OCI-LY3 (cell line): Measurements from ENCODE around the gene COP1.

Experiments used
- H2AFZ ChIP-seq: fragments of 200-600, 300-600 bp; shearing (Covaris generic); 2 replicates; pipeline ENCODE4 v1.6.0; 2014; ENCODE audit warnings: antibody characterized with exemption, low read depth, low read length
- H3K27ac ChIP-seq: fragments of 200-600, 300-600 bp; sonication (generic); 2 replicates; pipeline ENCODE4 v1.5.1; 2014; ENCODE audit warnings: mild to moderate bottlenecking, low read length, moderate library complexity, mixed read lengths
- H3K27me3 ChIP-seq: fragments of 200-600, 300-600 bp; sonication (generic); 2 replicates; pipeline ENCODE4 v1.6.1; 2014; ENCODE audit warnings: low read depth, low read length, mixed read lengths
- H3K36me3 ChIP-seq: fragments of 200-600, 300-600 bp; sonication (generic); replicated peaks from 2 replicates; pipeline ENCODE3; 2014; ENCODE audit warnings: low read depth, low read length, mixed read lengths
- H3K4me1 ChIP-seq: fragments of 300-600, 200-600 bp; sonication (generic); 2 replicates; pipeline ENCODE4 v1.6.1; 2014; ENCODE audit warnings: low read length, mixed read lengths
- H3K4me2 ChIP-seq: fragments of 200-600, 300-600 bp; sonication (generic); 2 replicates; pipeline ENCODE4 v1.6.1; 2014; ENCODE audit warnings: low read length, mixed read lengths
- H3K4me3 ChIP-seq: fragments of 300-600, 200-600 bp; sonication (generic); 2 replicates; pipeline ENCODE4 v1.5.1; 2014; ENCODE audit warnings: antibody characterized with exemption, mild to moderate bottlenecking, low read length, moderate library complexity
- H3K79me2 ChIP-seq: fragments of 300-600, 200-600 bp; shearing (Covaris generic); 2 replicates; pipeline ENCODE4 v1.6.1; 2014; ENCODE audit warnings: mild to moderate bottlenecking, low read length, mixed read lengths
- H3K9ac ChIP-seq: fragments of 300-600, 200-600 bp; shearing (Covaris generic); 2 replicates; pipeline ENCODE4 v1.6.0; 2014; ENCODE audit warnings: mild to moderate bottlenecking, low read length, moderate library complexity
- H3K9me3 ChIP-seq: fragments of 200-600, 300-600 bp; shearing (Covaris generic); 2 replicates; pipeline ENCODE4 v1.6.1; 2014; ENCODE audit warnings: low read length, mixed read lengths; ENCODE audit not compliant: insufficient read depth
- H4K20me1 ChIP-seq: fragments of 200-600, 300-600 bp; sonication (generic); 2 replicates; pipeline ENCODE4 v1.6.1; 2016; ENCODE audit warnings: low read length, mixed read lengths; ENCODE audit not compliant: insufficient read depth
- EZH2phosphoT487 ChIP-seq: fragments of 200-600 bp; shearing (Covaris generic); IDR thresholded peaks from 2 replicates; pipeline ENCODE4 v1.6.1; 2018; ENCODE audit warnings: antibody characterized with exemption, mixed run types, low read depth
- TF ChIP-seq, protein P1 (sequence below): fragments of 200-600, 300-600 bp; sonication (generic); IDR thresholded peaks from 2 replicates; pipeline ENCODE4 v1.5.1; 2014; ENCODE audit warnings: antibody characterized with exemption, low read length, low read depth

Gene COP1

DNA sequence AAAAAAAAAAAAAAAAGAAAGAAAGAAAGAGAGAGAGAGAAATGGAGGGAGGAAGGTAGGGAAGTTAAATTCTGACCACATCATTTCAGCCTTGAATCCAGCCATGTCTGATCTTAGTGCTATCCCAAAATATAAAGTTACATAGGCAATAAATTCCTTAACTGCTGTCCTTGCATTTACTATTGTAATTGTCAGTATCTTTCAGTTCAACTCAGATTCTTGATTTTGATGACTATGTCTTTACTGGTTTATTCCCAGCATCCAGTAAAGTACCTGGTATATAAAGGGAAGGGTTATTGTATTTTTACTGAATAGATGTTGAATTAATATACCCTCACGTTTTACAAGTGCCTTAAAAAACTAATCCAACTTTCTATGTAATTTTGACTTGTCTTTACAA is 8.9 kb upstream of the COP1 start:
- Histone ChIP-seq H3K9me3 (no peaks in the 10 kb centered on the region), H3K27me3 (no peaks in the 10 kb centered on the region), H2AFZ (no peak overlapping the region), H3K79me2 (no peaks in the 10 kb centered on the region), H3K36me3 (no peaks in the 10 kb centered on the region), H3K4me2 (no peak overlapping the region), H3K4me3 (no peak overlapping the region), H3K4me1 (no peaks in the 10 kb centered on the region), H4K20me1 (no peaks in the 10 kb centered on the region), H3K27ac (no peak overlapping the region), H3K9ac (no peak overlapping the region)
- TF ChIP-seq, protein P1, sequence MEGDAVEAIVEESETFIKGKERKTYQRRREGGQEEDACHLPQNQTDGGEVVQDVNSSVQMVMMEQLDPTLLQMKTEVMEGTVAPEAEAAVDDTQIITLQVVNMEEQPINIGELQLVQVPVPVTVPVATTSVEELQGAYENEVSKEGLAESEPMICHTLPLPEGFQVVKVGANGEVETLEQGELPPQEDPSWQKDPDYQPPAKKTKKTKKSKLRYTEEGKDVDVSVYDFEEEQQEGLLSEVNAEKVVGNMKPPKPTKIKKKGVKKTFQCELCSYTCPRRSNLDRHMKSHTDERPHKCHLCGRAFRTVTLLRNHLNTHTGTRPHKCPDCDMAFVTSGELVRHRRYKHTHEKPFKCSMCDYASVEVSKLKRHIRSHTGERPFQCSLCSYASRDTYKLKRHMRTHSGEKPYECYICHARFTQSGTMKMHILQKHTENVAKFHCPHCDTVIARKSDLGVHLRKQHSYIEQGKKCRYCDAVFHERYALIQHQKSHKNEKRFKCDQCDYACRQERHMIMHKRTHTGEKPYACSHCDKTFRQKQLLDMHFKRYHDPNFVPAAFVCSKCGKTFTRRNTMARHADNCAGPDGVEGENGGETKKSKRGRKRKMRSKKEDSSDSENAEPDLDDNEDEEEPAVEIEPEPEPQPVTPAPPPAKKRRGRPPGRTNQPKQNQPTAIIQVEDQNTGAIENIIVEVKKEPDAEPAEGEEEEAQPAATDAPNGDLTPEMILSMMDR: no peak
- no peak for TF ChIP-seq EZH2phosphoT487

GRCh38 chr1:176211396-176212165 is 4.5 kb upstream of the COP1 start:
- Histone ChIP-seq H3K4me2 (no peak overlapping the region), H4K20me1 (no peaks in the 10 kb centered on the region), H3K9me3 (no peaks in the 10 kb centered on the region), H3K4me1 (no peaks in the 10 kb centered on the region; the same call in 1 of the 2 replicates), H3K36me3 (no peaks in the 10 kb centered on the region), H3K79me2 (peaks cover 16% of the 10 kb centered on the region), H2AFZ (no peak overlapping the region), H3K27me3 (no peaks in the 10 kb centered on the region), H3K4me3 (no peak overlapping the region), H3K27ac (no peak overlapping the region), H3K9ac (no peak overlapping the region)
- TF ChIP-seq, protein P1: no peak
- TF ChIP-seq EZH2phosphoT487: no peak

- H3K4me1 ChIP-seq: peaks cover 24% of the 10 kb centered on the region
- peak overlapping the region; percentile 98 for H2AFZ ChIP-seq
- peak overlapping the region; percentile 96 for H3K4me3 ChIP-seq
- peaks cover 52% of the 10 kb centered on the region for H3K79me2 ChIP-seq
- no peaks in the 10 kb centered on the region for H3K9me3 ChIP-seq
- H4K20me1 ChIP-seq: peaks cover 33% of the 10 kb centered on the region
- H3K36me3 ChIP-seq: no peaks in the 10 kb centered on the region
- no peak for TF ChIP-seq EZH2phosphoT487
- TF ChIP-seq, protein P1: no peak
- H3K9ac ChIP-seq: peak overlapping the region; percentile 94
- peak overlapping the region; percentile 77 for H3K4me2 ChIP-seq
- no peaks in the 10 kb centered on the region for H3K27me3 ChIP-seq
- peak overlapping the region; percentile 78 for H3K27ac ChIP-seq
Measured at GRCh38 chr1:176208034-176208433, 948 bp upstream of the COP1 start.

GRCh38 chr1:176206006-176206960 is 803 bp downstream of the COP1 start:
- Histone ChIP-seq H3K79me2 (peaks cover 69% of the 10 kb centered on the region), H3K9ac (peak overlapping the region; percentile 94), H4K20me1 (peaks cover 49% of the 10 kb centered on the region), H3K27me3 (no peaks in the 10 kb centered on the region), H2AFZ (peak overlapping the region; percentile 83), H3K36me3 (no peaks in the 10 kb centered on the region), H3K4me1 (peaks cover 24% of the 10 kb centered on the region), H3K9me3 (no peaks in the 10 kb centered on the region), H3K27ac (peak overlapping the region; percentile 78), H3K4me2 (peak overlapping the region; percentile 95), H3K4me3 (peak overlapping the region; percentile 96)
- TF ChIP-seq, protein P1: no peak
- TF ChIP-seq EZH2phosphoT487: no peak
